ENCODE results near the gene LRP10. TPM values are rescaled to one million over a fixed set of nuclear protein-coding genes. Genes with fewer than 3 reads are reported as not detected.
"Not testable (repeated sequence)": the region's sequence is repeated elsewhere in the genome, so short reads cannot be mapped to it uniquely, and the experiment has no call there.

LRP10 gene
- total RNA-seq = 315 TPM

- DNase-seq (ENCODE audit: low spot score) = peak; percentile 95
Observed at GRCh38 chr14:22871224-22872032, at the start of gene LRP10. LRP10 (plus strand) TSS chr14:22871740; CDS start chr14:22872304, 564 bp downstream.

DNA sequence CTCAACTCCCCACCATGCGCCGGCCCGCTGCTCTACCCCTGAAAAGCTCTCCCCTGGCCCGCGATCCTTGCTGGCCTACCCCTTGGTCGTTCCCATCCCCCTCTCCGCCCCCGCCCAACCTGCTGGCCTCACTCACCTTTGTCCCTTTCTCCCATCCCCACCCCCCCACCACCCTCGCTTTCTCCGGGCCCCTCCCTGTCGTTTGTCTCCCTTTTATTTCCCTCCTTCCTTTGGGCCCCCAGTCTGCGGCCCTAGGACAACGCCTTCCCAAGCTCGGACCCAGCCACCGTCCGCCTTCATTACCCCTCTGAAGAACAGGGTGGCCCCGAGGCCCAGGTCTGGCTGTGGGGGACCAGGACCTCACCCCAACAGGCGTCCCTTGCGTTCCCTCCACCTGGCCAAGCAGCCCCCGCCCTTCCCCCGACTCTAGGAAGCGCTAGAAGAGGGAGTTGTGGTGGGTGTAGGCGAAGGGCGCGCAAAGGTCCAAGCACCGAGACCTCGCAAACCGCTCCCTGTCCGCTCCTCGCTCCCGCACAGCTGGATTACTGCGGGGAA lies 49.4 kb upstream of the LRP10 start:
- no peak for DNase-seq (ENCODE audit: low spot score)

DNA sequence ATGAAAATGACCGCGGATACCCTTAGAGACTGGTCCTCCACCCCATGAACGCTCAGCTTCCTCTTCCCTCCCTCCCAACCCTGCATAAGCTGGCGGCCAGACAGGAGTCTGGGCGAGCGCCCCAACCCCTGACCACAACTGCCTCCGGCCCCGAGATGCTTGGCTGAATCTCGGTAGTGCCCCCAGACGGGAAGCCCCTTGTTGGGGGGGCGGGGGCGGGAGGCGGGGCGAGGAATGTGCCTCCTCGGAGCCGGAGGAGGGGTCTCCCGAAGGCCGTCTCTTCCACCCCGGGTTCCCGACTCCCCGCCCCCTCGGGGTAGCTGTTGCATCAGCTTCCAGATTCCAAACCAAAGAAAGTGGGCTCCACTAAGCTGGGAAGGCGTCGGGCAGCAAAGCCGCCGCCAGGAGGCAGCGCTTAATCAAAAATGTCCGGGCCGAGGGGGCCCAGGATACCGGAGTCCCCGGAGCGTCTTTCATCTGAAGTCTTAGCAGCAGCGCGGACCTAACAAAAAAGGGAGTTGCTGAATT lies 48.9 kb upstream of the LRP10 start:
- peak; percentile 83 for DNase-seq (ENCODE audit: low spot score)

- peak; percentile 71 for DNase-seq (ENCODE audit: low spot score)
Observed at GRCh38 chr14:22824711-22825359, 46.7 kb upstream of the LRP10 start.

GRCh38 chr14:22829076-22829660 lies 42.4 kb upstream of the LRP10 start:
- not testable (repeated sequence) for DNase-seq (ENCODE audit: low spot score)

DNA sequence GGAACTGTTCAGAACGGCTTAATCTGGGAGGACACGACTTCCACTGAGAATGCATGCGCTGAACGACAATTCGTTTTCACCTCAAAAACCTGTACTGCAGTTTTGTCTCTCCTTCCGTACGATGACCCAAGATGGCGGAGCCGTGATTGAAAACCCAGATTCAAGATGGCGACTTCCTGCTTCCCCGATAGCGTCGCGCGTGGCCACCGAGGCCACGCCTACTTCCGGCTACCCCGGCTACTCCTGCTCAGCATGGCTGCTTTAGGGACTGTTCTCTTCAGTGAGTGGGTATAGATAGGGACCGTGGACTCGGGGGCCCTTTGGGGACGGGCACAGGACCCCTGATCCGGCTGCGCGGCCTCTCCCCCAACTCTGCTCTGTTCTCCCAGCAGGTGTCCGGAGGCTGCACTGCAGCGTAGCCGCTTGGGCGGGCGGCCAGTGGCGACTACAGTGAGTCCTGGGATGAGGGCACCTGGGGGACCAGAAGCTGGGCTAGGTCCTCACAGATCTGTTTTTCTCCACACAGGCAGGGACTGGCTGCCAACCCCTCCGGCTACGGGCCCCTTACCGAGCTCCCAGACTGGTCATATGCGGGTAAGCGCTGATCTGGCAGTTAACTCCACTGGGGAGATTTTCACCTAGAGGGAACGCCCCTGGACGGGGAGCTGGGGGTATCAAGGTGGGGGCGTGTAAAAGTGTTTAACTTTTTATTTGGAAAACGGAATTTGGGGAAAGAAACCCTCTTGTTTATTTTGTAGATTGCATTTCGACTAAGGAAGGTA lies 41.7 kb upstream of the LRP10 start, which contains the start of gene MRPL52:
Gene MRPL52, plus strand, starts transcription at position 227 of the 782 bp plus-strand sequence. Its CDS starts 26 bp downstream, at position 253.
- DNase-seq (ENCODE audit: low spot score) = peak; percentile 92

- no peak for DNase-seq (ENCODE audit: low spot score)
Observed at GRCh38 chr14:22830443-22831010, 41.0 kb upstream of the LRP10 start.

- no peak for DNase-seq (ENCODE audit: low spot score)
Observed at GRCh38 chr14:22835505-22835904, 36.0 kb upstream of the LRP10 start.

DNA sequence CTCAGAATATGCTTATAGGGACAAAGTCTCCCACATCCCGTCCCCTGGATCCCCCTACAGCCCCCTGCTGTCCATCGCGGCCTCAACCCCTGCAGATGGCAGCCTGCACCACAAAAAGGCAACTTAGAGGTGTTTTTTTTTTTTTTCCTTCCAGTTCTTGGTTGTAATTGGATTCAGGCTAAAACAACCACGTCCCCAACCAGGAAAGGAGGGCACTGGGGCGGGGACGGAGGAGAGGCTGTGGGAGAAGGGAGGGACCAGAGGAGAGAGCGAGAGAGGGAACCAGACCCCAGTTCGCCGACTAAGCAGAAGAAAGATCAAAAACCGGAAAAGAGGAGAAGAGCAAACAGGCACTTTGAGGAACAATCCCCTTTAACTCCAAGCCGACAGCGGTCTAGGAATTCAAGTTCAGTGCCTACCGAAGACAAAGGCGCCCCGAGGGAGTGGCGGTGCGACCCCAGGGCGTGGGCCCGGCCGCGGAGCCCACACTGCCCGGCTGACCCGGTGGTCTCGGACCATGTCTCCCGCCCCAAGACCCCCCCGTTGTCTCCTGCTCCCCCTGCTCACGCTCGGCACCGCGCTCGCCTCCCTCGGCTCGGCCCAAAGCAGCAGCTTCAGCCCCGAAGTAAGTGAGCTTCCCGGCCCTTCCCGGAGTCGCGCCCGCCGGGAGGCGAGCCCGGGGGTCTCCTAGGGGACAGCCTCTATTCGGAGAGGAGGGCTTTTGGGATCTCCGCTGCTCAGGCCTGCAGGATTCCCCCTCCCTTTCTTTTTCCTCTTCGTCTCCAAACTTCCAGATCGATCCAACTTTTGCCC lies 35.0 kb upstream of the LRP10 start, which contains the start of gene MMP14:
Gene MMP14, plus strand, starts transcription at position 285 of the 813 bp plus-strand sequence. Its CDS starts 233 bp downstream, at position 518.
- DNase-seq (ENCODE audit: low spot score) = peak; percentile 68

- DNase-seq (ENCODE audit: low spot score) = no peak
Observed at GRCh38 chr14:22837114-22837749, 34.3 kb upstream of the LRP10 start.

DNA sequence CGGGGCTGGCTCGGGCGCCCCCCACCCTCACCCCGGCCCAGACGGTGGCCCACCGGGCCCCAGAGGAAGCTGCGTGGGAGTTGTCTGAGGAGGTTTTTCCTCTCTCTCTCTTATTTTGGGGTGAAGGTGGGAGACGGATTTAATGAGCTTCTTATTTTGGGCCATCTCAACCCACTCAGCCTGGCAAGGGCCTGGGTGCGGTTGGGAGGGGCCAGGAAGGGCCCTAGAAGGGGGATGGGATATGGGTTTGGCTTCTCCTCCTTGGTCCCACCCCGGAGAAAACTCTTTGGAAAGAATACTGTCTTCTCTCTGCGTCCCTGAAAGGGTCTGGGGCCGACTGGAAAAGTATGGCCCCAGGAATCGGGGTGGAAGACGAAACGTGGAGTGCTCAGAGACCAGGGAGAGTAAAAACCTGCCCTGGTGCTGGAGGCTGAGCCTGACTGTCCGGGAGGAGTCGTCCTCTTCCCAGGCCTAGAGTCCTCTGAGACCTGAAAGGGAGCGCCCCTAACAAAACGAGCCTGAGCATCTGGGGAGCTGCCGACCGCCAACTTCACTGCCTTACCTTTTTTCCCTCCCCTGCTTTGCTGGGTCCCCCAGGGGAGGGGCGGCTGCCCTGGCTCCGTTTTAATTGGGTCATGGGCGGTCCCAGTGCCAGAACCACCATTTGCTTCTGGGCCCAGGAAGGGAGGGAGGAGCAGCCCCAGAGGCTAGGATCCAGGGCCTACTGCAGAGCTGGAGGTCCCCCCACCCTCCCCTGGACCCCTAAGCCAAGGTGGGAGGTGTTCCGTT lies 33.6 kb upstream of the LRP10 start:
- DNase-seq (ENCODE audit: low spot score) = no peak

GRCh38 chr14:22838631-22839041 lies 32.9 kb upstream of the LRP10 start:
- no peak for DNase-seq (ENCODE audit: low spot score)

- DNase-seq (ENCODE audit: low spot score) = no peak
Observed at GRCh38 chr14:22839159-22839779, 32.3 kb upstream of the LRP10 start.

- DNase-seq (ENCODE audit: low spot score) = no peak
Observed at GRCh38 chr14:22841311-22841710, 30.2 kb upstream of the LRP10 start.

GRCh38 chr14:22841769-22842168 lies 29.8 kb upstream of the LRP10 start:
- no peak for DNase-seq (ENCODE audit: low spot score)

GRCh38 chr14:22842211-22843122 lies 29.1 kb upstream of the LRP10 start:
- DNase-seq (ENCODE audit: low spot score) = no peak

Measured in mucosa of gallbladder (tissue), 1 donor.